Endothelial cell of umbilical vein (primary cell): ENCODE data around the gene CALML5.

ENCODE experiments used
- MAX ChIP-seq: IDR thresholded peaks from 2 replicates; pipeline ENCODE4 v1.6.1; 2011; ENCODE audit not compliant: insufficient read depth, insufficient read length
- POLR2A ChIP-seq: IDR thresholded peaks from 2 replicates; pipeline ENCODE4 v1.6.1; 2012; ENCODE audit warnings: low read depth, mild to moderate bottlenecking, control low read depth, low read length

GRCh38 chr10:5519054-5519453 is 19.7 kb upstream of the CALML5 start:
- TF ChIP-seq POLR2A, result no peak
- no peak for TF ChIP-seq MAX
